ENCODE measurements around the gene IKZF3.

IKZF3 gene

GRCh38 chr17:39814497-39814896 lies 49.6 kb downstream of the IKZF3 start:
- no peak for DNase-seq

GRCh38 chr17:39813631-39814030 lies 50.5 kb downstream of the IKZF3 start:
- DNase-seq: no peak

GRCh38 chr17:39812466-39812865 lies 51.6 kb downstream of the IKZF3 start:
- DNase-seq: no peak

- DNase-seq: no peak
These were observed 53.0 kb downstream of the IKZF3 start for GRCh38 chr17:39810939-39811728.

- DNase-seq: no peak
These were observed 54.9 kb downstream of the IKZF3 start for GRCh38 chr17:39809221-39809620.

- no peak for DNase-seq
These were observed 55.6 kb downstream of the IKZF3 start for GRCh38 chr17:39808409-39808997.

- DNase-seq: no peak
These were observed 59.3 kb downstream of the IKZF3 start for GRCh38 chr17:39804839-39805238.

- no peak for DNase-seq
These were observed 63.1 kb downstream of the IKZF3 start for GRCh38 chr17:39801055-39801454.

GRCh38 chr17:39800540-39800939 lies 63.6 kb downstream of the IKZF3 start:
- DNase-seq: no peak

- no peak for DNase-seq
These were observed 64.7 kb downstream of the IKZF3 start for GRCh38 chr17:39799395-39799794.

- DNase-seq: no peak
These were observed 69.7 kb downstream of the IKZF3 start for GRCh38 chr17:39794249-39794970.

GRCh38 chr17:39793301-39793872 lies 70.7 kb downstream of the IKZF3 start:
- DNase-seq: no peak

- DNase-seq: no peak
These were observed 71.4 kb downstream of the IKZF3 start for GRCh38 chr17:39792526-39793221.

- DNase-seq: no peak
These were observed 72.8 kb downstream of the IKZF3 start for GRCh38 chr17:39791111-39791992.

GRCh38 chr17:39787743-39788484 lies 76.2 kb downstream of the IKZF3 start:
- DNase-seq: no peak

GRCh38 chr17:39787041-39787440 lies 77.1 kb downstream of the IKZF3 start:
- no peak for DNase-seq

- DNase-seq: no peak
These were observed 81.1 kb downstream of the IKZF3 start for GRCh38 chr17:39782980-39783379.

GRCh38 chr17:39782481-39782880 lies 81.6 kb downstream of the IKZF3 start:
- no peak for DNase-seq

- DNase-seq: no peak
These were observed 82.3 kb downstream of the IKZF3 start for GRCh38 chr17:39781861-39782213.

- DNase-seq: no peak
These were observed 82.9 kb downstream of the IKZF3 start for GRCh38 chr17:39781031-39781860.
